ENCODE measurements around the gene PIK3R2.

DNA sequence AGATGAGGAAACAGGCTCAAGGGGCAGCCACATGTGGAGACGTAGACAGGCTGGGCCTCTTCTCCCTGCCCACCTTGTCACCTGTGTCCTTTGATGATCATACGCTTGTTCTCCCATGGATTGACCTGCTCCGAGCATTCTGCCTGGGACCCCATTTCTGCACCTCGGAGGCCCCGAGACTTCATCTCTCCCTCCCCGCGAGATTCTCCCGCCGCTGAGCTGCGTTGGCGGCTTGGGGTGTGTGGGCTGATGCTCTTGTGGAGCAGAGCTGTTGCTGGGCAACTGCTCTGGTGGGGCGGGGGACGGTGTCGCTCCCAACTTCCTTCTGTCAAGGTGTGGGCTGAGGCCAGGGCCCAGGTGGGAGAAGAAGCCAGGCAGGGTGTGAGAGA is 33.3 kb upstream of the PIK3R2 start:
- TF ChIP-seq, protein P1, sequence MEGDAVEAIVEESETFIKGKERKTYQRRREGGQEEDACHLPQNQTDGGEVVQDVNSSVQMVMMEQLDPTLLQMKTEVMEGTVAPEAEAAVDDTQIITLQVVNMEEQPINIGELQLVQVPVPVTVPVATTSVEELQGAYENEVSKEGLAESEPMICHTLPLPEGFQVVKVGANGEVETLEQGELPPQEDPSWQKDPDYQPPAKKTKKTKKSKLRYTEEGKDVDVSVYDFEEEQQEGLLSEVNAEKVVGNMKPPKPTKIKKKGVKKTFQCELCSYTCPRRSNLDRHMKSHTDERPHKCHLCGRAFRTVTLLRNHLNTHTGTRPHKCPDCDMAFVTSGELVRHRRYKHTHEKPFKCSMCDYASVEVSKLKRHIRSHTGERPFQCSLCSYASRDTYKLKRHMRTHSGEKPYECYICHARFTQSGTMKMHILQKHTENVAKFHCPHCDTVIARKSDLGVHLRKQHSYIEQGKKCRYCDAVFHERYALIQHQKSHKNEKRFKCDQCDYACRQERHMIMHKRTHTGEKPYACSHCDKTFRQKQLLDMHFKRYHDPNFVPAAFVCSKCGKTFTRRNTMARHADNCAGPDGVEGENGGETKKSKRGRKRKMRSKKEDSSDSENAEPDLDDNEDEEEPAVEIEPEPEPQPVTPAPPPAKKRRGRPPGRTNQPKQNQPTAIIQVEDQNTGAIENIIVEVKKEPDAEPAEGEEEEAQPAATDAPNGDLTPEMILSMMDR (conservative IDR thresholded peaks at IDR 0.05; ENCODE audit: low read depth in 2 of 2): no peak
- TF ChIP-seq EZH2 (IDR thresholded peaks at IDR 0.05; ENCODE audit: low read depth, unreplicated experiment): no peak
- TF ChIP-seq, protein P2, sequence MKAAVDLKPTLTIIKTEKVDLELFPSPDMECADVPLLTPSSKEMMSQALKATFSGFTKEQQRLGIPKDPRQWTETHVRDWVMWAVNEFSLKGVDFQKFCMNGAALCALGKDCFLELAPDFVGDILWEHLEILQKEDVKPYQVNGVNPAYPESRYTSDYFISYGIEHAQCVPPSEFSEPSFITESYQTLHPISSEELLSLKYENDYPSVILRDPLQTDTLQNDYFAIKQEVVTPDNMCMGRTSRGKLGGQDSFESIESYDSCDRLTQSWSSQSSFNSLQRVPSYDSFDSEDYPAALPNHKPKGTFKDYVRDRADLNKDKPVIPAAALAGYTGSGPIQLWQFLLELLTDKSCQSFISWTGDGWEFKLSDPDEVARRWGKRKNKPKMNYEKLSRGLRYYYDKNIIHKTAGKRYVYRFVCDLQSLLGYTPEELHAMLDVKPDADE (IDR thresholded peaks at IDR 0.05): no peak
- no peak for TF ChIP-seq POLR2AphosphoS5 (IDR thresholded peaks at IDR 0.05; ENCODE audit: low read depth)
- TF ChIP-seq EZH2phosphoT487 (IDR thresholded peaks at IDR 0.05; ENCODE audit: unreplicated experiment): no peak
- no peak for TF ChIP-seq NANOG (IDR thresholded peaks at IDR 0.05; ENCODE audit: borderline replicate concordance)
- TF ChIP-seq, protein P3, sequence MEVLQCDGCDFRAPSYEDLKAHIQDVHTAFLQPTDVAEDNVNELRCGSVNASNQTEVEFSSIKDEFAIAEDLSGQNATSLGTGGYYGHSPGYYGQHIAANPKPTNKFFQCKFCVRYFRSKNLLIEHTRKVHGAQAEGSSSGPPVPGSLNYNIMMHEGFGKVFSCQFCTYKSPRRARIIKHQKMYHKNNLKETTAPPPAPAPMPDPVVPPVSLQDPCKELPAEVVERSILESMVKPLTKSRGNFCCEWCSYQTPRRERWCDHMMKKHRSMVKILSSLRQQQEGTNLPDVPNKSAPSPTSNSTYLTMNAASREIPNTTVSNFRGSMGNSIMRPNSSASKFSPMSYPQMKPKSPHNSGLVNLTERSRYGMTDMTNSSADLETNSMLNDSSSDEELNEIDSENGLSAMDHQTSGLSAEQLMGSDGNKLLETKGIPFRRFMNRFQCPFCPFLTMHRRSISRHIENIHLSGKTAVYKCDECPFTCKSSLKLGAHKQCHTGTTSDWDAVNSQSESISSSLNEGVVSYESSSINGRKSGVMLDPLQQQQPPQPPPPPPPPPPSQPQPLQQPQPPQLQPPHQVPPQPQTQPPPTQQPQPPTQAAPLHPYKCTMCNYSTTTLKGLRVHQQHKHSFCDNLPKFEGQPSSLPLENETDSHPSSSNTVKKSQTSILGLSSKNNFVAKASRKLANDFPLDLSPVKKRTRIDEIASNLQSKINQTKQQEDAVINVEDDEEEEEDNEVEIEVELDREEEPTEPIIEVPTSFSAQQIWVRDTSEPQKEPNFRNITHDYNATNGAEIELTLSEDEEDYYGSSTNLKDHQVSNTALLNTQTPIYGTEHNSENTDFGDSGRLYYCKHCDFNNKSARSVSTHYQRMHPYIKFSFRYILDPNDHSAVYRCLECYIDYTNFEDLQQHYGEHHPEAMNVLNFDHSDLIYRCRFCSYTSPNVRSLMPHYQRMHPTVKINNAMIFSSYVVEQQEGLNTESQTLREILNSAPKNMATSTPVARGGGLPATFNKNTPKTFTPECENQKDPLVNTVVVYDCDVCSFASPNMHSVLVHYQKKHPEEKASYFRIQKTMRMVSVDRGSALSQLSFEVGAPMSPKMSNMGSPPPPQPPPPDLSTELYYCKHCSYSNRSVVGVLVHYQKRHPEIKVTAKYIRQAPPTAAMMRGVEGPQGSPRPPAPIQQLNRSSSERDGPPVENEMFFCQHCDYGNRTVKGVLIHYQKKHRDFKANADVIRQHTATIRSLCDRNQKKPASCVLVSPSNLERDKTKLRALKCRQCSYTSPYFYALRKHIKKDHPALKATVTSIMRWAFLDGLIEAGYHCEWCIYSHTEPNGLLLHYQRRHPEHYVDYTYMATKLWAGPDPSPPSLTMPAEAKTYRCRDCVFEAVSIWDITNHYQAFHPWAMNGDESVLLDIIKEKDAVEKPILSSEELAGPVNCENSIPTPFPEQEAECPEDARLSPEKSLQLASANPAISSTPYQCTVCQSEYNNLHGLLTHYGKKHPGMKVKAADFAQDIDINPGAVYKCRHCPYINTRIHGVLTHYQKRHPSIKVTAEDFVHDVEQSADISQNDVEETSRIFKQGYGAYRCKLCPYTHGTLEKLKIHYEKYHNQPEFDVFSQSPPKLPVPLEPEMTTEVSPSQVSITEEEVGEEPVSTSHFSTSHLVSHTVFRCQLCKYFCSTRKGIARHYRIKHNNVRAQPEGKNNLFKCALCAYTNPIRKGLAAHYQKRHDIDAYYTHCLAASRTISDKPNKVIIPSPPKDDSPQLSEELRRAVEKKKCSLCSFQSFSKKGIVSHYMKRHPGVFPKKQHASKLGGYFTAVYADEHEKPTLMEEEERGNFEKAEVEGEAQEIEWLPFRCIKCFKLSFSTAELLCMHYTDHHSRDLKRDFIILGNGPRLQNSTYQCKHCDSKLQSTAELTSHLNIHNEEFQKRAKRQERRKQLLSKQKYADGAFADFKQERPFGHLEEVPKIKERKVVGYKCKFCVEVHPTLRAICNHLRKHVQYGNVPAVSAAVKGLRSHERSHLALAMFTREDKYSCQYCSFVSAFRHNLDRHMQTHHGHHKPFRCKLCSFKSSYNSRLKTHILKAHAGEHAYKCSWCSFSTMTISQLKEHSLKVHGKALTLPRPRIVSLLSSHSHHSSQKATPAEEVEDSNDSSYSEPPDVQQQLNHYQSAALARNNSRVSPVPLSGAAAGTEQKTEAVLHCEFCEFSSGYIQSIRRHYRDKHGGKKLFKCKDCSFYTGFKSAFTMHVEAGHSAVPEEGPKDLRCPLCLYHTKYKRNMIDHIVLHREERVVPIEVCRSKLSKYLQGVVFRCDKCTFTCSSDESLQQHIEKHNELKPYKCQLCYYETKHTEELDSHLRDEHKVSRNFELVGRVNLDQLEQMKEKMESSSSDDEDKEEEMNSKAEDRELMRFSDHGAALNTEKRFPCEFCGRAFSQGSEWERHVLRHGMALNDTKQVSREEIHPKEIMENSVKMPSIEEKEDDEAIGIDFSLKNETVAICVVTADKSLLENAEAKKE (CRISPR knock-in tag; IDR thresholded peaks at IDR 0.05): no peak
- TF ChIP-seq ZNF331 (CRISPR knock-in tag; IDR thresholded peaks at IDR 0.05; ENCODE audit: low read depth): no peak
- no peak for TF ChIP-seq STAT1 (IDR thresholded peaks at IDR 0.05; ENCODE audit: unreplicated experiment)
- TF ChIP-seq CREB1 (CRISPR knock-in tag; IDR thresholded peaks at IDR 0.05; ENCODE audit: low read depth): no peak
- TF ChIP-seq, protein P4, sequence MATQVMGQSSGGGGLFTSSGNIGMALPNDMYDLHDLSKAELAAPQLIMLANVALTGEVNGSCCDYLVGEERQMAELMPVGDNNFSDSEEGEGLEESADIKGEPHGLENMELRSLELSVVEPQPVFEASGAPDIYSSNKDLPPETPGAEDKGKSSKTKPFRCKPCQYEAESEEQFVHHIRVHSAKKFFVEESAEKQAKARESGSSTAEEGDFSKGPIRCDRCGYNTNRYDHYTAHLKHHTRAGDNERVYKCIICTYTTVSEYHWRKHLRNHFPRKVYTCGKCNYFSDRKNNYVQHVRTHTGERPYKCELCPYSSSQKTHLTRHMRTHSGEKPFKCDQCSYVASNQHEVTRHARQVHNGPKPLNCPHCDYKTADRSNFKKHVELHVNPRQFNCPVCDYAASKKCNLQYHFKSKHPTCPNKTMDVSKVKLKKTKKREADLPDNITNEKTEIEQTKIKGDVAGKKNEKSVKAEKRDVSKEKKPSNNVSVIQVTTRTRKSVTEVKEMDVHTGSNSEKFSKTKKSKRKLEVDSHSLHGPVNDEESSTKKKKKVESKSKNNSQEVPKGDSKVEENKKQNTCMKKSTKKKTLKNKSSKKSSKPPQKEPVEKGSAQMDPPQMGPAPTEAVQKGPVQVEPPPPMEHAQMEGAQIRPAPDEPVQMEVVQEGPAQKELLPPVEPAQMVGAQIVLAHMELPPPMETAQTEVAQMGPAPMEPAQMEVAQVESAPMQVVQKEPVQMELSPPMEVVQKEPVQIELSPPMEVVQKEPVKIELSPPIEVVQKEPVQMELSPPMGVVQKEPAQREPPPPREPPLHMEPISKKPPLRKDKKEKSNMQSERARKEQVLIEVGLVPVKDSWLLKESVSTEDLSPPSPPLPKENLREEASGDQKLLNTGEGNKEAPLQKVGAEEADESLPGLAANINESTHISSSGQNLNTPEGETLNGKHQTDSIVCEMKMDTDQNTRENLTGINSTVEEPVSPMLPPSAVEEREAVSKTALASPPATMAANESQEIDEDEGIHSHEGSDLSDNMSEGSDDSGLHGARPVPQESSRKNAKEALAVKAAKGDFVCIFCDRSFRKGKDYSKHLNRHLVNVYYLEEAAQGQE (IDR thresholded peaks at IDR 0.05; ENCODE audit: unreplicated experiment): no peak

All from GM23338 (cell line).